Nephron progenitor cell (in vitro differentiated cells): Measurements from ENCODE around the gene EVX2.
A peak's percentile ranks its signal among the peaks of the same experiment; 100 is the strongest.

ENCODE experiments used
- DNase-seq: peaks from one replicate; pipeline ENCODE4 v3.0.0; 2021
- H3K27ac Mint-ChIP-seq: 2 replicates; pipeline ENCODE4 v1.8.0; 2021; ENCODE audit warnings: mild to moderate bottlenecking, moderate library complexity, mixed read lengths
- H3K27me3 Mint-ChIP-seq: 2 replicates; pipeline ENCODE4 v1.8.0; 2021; ENCODE audit warnings: mild to moderate bottlenecking, low read depth, mixed read lengths; ENCODE audit not compliant: poor library complexity
- H3K36me3 Mint-ChIP-seq: 2 replicates; pipeline ENCODE4 v1.8.0; 2021; ENCODE audit warnings: low read depth, mixed read lengths
- H3K4me1 Mint-ChIP-seq: 2 replicates; pipeline ENCODE4 v1.8.0; 2021; ENCODE audit warnings: mixed read lengths
- H3K4me3 Mint-ChIP-seq: 2 replicates; pipeline ENCODE4 v1.8.0; 2021; ENCODE audit warnings: mild to moderate bottlenecking, moderate library complexity, mixed read lengths
- H3K9me3 Mint-ChIP-seq: 2 replicates; pipeline ENCODE4 v1.8.0; 2021; ENCODE audit warnings: mild to moderate bottlenecking, moderate library complexity, mixed read lengths
- CTCF ChIP-seq: fragments of 200-600 bp; sonication (generic); IDR thresholded peaks from 2 replicates; pipeline ENCODE4 v1.5.0; 2021; ENCODE audit warnings: antibody characterized with exemption

Gene EVX2

GRCh38 chr2:176090862-176091261 is 7.1 kb upstream of the EVX2 start:
- no peak for DNase-seq
- Mint-ChIP-seq H3K36me3 (no peaks in the 10 kb centered on the region), H3K4me3 (no peak overlapping the region), H3K27me3 (peaks cover 95% of the 10 kb centered on the region), H3K27ac (no peak overlapping the region), H3K9me3 (peaks cover 13% of the 10 kb centered on the region), H3K4me1 (peaks cover 22% of the 10 kb centered on the region)
- TF ChIP-seq CTCF = no peak

- no peak overlapping the region for H3K27ac Mint-ChIP-seq
These were observed 6.2 kb upstream of the EVX2 start for GRCh38 chr2:176089843-176090395.

GRCh38 chr2:176088937-176089842 is 5.4 kb upstream of the EVX2 start:
- Mint-ChIP-seq H3K4me1 (peaks cover 22% of the 10 kb centered on the region), H3K27me3 (peaks cover 95% of the 10 kb centered on the region), H3K36me3 (no peaks in the 10 kb centered on the region), H3K27ac (no peak overlapping the region), H3K4me3 (no peak overlapping the region), H3K9me3 (peaks cover 13% of the 10 kb centered on the region)
- no peak for TF ChIP-seq CTCF
- no peak for DNase-seq

More at GRCh38 chr2:176089843-176090395, 6.2 kb upstream of the EVX2 start:
- TF ChIP-seq CTCF = no peak
- Mint-ChIP-seq H3K4me3 (no peak overlapping the region), H3K36me3 (no peaks in the 10 kb centered on the region), H3K4me1 (peaks cover 22% of the 10 kb centered on the region), H3K9me3 (peaks cover 13% of the 10 kb centered on the region), H3K27me3 (peaks cover 95% of the 10 kb centered on the region)
- DNase-seq = no peak

- peak; percentile 75 for DNase-seq
- H3K36me3 Mint-ChIP-seq = no peaks in the 10 kb centered on the region
- peaks cover 95% of the 10 kb centered on the region for H3K27me3 Mint-ChIP-seq
These were observed 4.5 kb upstream of the EVX2 start for GRCh38 chr2:176088048-176088936.

More at GRCh38 chr2:176088048-176088936, 4.5 kb upstream of the EVX2 start:
- TF ChIP-seq CTCF = peak; percentile 67
- Mint-ChIP-seq H3K4me1 (peaks cover 23% of the 10 kb centered on the region), H3K4me3 (peak overlapping the region; percentile 81), H3K9me3 (peaks cover 7% of the 10 kb centered on the region), H3K27ac (no peak overlapping the region)
